NCI-H526 (cell line): ENCODE data around the gene CTSF.
"Not testable (repeated sequence)": the region's sequence is repeated elsewhere in the genome, so short reads cannot be mapped to it uniquely, and the experiment has no call there.

Experiments used
- DNase-seq, 2 experiments: peaks; one replicate each; lab custom pipeline; 2025; lab: John Stamatoyannopoulos, UW

The CTSF gene

DNA sequence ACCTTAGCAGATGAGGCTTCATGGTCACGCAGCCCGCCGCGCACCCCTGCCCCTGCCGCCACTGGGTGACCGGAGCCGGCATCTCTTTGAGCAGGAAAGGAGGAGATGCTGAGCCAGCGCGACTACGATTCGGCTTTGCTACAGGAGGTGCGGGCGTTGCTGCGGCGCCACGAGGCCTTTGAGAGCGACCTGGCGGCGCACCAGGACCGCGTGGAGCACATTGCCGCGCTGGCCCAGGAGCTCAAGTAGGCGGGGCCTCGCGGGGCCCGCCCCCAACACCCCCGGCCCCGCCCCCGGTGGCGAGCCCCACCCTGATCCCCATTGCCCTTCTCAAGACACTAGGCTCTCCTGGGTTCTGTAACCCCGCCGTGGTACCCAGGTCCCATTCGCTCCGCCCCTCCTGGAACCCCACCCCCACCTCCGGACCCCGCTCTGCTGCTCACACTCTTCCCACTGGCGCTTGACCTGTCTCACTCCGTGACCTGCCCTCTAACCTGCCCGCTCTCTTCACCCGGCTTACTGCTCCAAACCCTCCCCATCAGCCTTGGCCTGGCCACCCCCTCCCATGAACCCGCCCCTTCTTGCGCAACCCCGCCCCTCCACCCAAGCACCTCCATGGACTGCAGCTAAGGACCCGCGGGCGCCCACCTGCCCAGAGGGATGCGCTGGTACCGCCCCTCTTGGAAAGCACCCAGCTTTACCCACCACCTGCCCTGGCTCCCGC, 9.1 kb downstream of the CTSF start:
- DNase-seq, result peak in 1 of 2 experiments; percentile 40

GRCh38 chr11:66557733-66558326, 10.6 kb downstream of the CTSF start:
- DNase-seq, result no peak

- DNase-seq, result no peak
Observed at GRCh38 chr11:66556086-66556485, 12.3 kb downstream of the CTSF start.

DNA sequence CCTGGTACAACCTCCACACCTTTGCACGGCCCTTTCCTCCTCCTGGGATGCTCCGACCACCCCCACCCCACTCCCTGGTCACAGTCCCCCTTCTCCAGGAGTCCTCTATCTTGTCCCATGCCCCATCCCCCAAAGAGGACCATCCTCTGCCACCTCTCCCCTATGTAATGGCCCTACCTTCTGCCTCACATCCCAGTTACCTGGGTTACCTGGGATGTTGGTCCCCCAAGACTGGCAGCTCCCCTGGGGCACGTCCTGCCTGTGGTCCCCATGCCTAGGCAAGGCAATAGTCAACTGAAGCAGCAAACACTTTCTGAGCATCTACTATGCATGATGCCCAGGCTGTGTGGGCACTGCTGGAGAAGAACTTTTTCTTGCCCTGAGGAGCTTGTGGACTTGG, 13.0 kb downstream of the CTSF start:
- DNase-seq, result no peak

- no peak for DNase-seq
Observed at GRCh38 chr11:66554602-66555001, 13.8 kb downstream of the CTSF start.

GRCh38 chr11:66550887-66551286, 17.5 kb downstream of the CTSF start:
- DNase-seq, result no peak

DNA sequence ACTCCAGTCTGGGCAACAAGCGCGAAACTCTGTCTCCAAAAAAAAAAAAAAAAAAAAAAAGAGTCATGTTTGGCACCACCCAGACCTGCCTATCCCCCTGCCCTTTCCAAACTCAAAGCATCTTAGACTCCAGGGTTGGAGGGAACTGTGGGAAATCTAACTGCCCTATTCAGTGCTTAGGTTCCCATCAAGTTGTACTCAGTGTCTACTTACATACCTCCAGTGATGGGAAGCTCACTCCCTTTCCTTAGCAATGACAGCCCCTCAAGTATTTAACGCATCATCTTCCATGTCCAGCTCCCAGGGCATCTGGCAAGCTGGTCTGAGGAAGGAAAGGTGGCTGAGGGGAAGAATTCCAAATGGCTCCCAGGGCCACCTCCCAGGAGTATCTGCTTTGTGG, 18.7 kb downstream of the CTSF start:
- DNase-seq, result no peak

- DNase-seq, result no peak
Observed at GRCh38 chr11:66548774-66549630, 19.4 kb downstream of the CTSF start.

DNA sequence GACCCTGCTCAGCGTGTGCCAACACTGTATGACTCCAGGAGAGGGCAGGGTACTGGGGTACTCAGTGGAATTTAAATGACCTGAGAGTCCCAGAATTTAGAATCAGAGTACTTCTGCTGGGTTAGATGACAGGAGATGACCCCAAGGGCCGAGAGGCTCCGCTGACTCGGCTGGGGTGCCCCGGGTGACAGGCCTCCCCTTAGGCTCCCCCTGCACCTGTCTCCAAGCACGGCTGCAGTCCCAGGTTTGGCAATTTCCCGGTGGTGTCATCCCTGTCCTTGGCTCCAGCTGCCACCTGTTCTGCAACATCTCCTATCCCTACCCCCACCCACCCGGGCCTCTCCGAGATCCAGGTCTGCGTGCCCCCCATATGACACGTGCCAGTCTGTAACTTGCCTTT, 20.4 kb downstream of the CTSF start:
- DNase-seq, result no peak

DNA sequence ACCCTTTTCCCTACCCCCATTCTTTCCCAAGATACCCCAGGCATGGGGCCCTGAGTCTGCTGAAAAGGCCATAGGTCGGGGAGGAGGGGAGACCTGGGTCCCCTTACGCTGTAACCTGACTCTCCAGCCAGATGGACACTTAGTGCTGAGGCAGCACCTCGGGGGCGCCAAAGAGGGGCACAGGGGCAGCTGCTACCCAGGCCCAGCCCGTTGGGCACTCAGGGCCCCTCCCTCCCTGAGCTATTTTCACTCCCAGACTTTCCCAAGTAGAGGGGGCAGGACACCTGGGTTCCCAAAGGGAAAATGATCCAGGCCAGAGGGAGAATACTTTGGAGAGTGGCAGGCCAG, 20.8 kb downstream of the CTSF start:
- DNase-seq, result no peak

DNA sequence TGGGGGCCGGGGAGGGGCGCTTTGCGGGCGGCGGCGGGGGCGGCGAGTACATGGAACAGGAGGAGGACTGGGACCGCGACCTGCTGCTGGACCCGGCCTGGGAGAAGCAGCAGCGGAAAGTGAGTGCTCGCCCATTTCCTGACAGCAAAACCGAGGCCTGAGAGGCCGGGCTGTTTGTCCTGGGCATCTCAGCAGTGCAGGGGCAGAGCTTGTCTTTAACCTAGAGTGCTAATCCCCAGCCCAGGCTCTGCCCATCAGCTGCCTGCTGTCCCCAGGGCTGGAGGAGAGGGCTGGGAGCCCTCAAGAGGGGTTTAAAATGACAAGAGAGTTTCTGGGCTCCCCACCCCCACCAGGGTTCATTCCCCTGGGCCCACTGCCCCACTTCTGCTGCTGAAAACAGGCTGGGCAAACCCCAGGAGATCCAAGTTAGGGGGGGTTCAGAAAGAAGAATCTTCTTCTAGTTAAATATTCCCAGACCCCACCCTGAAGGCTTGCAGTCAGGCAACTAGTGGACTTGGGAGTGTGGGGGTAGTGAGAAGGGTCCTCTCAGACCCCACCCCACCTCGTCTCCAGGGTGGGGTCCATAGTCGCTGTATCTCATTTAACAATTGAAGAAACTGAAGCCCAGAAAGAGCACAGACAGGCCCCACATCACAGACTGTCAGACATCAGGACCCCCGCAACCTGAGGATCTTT, 21.3 kb downstream of the CTSF start:
- no peak for DNase-seq

DNA sequence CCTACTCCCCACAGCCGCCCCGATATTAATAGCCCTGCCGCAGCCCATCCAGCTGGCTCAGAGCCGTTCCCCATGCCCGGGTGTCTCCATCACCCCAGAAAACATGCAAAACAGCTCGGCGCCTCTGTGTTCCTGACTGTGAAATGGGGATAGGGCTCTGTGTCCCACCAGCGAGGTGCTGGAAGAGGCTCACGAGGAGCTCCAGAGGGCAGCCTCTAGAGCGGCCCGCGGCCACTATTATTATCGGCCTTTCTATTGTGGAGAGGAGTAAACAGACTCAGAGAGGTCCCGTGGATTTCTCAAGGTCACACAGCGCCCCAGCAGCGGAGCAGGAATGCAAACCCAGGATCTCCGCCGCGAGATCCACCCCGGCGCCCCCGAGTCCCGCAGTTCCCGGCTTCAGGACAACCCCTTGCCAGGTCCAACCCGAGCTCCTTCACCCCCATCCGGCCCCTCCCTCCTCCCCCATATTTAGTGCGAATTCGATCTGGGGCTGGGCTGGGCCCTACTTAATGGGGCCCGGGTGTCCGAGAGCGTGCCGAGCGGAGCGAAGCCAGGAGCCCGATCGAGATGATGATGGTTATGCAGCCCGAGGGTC, 21.9 kb downstream of the CTSF start, which contains the start of gene ACTN3:
Gene ACTN3 (plus strand): TSS at position 536 of the 598 bp plus-strand sequence. CDS start 35 bp downstream, at position 571.
- peak; percentile 52 to 57 for DNase-seq

DNA sequence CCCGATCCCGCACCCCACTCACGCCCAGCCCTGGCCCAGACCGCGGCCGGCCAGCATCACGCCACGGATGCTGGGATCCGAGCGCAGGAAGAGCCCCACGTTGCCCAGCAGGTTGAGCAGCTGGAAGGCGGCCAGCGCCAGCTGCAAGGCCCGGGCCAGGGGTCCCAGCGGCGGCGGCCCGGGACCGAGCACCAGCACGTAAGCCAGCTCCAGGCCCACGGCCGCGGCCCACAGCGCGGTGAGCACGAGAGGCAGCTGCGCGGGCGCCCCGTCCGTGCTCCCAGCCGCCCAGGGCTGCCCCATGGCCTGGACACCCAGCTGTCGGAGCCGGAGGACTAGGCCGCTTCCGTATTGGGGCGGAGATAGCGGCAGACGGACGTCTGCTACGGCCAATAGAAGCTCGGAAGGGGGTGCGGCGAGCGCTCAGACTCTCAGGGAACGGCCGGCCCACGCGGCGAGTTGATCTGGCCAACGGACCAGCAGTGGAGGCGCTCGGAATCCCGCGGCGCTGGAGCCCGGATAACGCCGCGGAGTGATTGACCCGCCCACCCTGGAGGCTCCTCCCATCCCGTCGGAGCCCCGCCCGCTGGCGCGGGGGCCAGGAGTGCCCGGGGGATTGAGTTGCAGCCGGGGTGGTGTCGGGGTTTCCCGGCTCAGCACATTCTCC, 22.6 kb downstream of the CTSF start, which contains the start of gene ZDHHC24:
Gene ZDHHC24 (minus strand): TSS at position 348 of the 667 bp plus-strand sequence. CDS start 45 bp downstream, at position 303.
- peak; percentile 93 to 99 for DNase-seq

DNA sequence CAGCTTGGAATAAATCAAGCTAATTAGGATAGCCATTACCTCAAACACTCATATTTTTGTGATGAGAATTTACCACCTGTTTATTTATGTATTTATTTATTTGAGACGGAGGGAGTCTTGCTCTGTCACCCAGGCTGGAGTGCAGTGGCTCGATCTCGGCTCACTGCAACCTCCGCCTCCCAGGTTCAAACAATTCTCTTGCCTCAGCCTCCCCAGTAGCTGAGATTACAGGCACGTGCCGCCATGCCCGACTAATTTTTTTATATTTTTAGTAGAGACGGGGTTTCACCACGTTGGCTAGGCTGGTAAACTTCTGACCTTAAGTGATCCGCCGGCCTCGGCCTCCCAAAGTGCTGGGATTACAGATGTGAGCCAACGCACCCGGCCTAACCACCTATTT, 23.5 kb downstream of the CTSF start:
- not testable (repeated sequence) for DNase-seq

GRCh38 chr11:66543263-66544107, 24.9 kb downstream of the CTSF start:
- DNase-seq, result peak; percentile 17 to 80

GRCh38 chr11:66542362-66542761, 26.0 kb downstream of the CTSF start:
- DNase-seq, result no peak

DNA sequence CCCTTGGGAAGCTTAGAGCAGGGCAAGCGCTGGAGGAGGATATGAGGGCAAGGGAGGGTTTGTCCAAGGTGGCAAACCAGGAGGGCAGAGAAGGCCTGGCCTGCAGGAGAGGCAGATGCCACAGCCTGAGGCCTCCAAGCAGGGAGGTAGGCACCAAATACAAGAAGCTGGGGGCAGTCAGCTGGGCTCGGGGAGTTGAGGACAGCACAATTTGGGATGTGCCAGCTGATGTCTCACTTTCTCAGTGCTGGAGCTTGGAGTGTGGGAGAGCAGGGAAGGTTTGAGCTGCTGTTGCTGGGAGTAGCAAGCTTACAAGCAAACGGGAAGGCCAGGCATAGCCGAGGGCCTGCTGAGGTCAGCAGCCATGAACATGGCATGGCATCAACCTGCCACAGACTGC, 26.5 kb downstream of the CTSF start:
- DNase-seq, result no peak

DNA sequence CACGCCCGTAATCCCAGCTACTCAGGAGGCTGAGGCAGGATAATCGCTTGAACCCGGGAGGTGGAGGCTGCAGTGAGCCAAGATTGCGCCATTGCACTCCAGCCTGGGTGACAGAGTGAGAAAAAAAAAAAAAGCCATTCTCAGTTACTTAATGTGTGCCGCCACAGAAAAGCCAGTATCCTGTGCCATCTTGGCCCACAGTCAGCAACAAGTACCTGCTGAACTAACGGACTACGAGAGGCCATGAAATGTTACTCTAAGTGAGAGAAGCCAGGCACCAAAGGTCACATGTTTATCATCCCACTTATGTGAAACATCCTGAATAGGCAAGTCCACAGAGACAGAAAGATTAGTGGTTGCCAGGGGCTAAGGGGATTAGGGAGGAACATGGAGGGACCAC, 27.8 kb downstream of the CTSF start:
- not testable (repeated sequence) for DNase-seq

DNA sequence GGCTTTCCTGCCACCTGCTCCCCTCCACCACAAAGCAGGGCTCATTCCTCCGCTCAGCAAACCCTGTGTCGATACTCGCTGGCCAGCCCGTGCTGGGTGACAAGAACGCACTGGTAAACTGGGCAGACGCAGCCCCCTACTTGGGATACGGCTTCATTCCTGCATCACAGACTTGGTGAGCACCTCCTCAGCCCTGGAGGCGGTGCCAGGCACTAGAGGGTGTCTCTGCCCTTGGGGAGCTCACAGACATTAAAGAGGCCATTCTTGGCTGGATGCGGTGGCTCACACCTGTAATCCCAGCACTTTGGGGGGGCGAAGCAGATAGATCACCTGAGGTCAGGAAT, 28.6 kb downstream of the CTSF start:
- no peak for DNase-seq

DNA sequence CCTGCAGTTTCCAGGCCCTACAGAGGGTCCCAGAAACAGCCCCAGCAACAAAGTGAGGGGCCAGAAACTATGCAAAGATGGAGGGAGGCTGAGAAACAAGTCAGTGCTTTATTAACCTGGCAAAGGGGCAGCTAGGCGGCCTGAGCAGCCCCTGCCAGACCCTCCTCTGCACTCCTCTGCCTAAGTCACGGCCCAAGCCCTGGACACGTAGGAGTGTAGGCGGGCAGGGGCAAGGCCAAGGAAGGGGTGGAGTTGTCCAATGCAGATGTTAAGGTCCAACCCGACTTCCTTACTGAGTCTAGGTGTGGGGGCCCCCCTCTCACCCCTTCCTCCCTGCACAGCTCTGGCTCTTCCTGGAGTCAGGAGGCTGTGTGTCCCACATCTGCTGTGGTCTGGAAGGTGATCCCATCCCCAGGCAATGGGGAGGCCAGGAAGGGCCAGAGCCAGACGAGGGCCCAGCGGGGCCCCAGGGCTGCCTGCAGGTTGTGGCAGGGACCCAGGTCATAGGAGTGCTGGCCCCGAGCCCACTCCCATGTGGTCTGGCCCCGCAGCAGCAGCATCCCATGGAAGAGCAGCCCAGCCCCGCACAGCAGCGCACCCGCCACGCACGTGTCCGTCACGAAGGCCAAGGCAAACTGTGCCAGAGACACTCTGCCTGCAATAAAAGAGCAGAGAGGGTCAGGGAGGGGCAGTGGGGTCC, 29.1 kb downstream of the CTSF start:
- no peak for DNase-seq
